Mucosa of rectum (tissue), 2 donors: ENCODE data around the gene SHCBP1L.
"Not testable (repeated sequence)": the region's sequence is repeated elsewhere in the genome, so short reads cannot be mapped to it uniquely, and the experiment has no call there.

ENCODE experiments used
- H3K27ac ChIP-seq, 2 donors: one replicate each; pipeline ENCODE4 v1.7.0; 2013; ENCODE audit warnings: inconsistent platforms in 2 of 2, low read depth in 2 of 2, low read length in 2 of 2
- H3K27me3 ChIP-seq, 2 donors: one replicate each; pipeline ENCODE4 v1.7.0; 2013; ENCODE audit warnings: low read length in 2 of 2; ENCODE audit not compliant: control insufficient read depth in 2 of 2, insufficient read depth in 2 of 2
- H3K36me3 ChIP-seq, 2 donors: one replicate each; pipeline ENCODE4 v1.7.0; 2013; ENCODE audit warnings: low read length in 2 of 2; ENCODE audit not compliant: control insufficient read depth in 2 of 2, insufficient read depth in 2 of 2
- H3K4me1 ChIP-seq, 2 donors: one replicate each; pipeline ENCODE4 v1.7.0; 2013; ENCODE audit warnings: low read length in 2 of 2, mild to moderate bottlenecking in 1 of 2; ENCODE audit not compliant: control insufficient read depth in 2 of 2, insufficient read depth in 2 of 2
- H3K4me3 ChIP-seq, 2 donors: one replicate each; pipeline ENCODE4 v1.7.0; 2013; ENCODE audit warnings: low read length in 2 of 2
- H3K9ac ChIP-seq, 2 donors: one replicate each; pipeline ENCODE4 v1.7.0; 2013; ENCODE audit warnings: low read length in 2 of 2, low read depth in 1 of 2, mild to moderate bottlenecking in 1 of 2
- H3K9me3 ChIP-seq, 2 donors: one replicate each; pipeline ENCODE4 v1.7.0; 2013; ENCODE audit warnings: low read length in 2 of 2; ENCODE audit not compliant: control insufficient read depth in 2 of 2
- donor health status: healthy.
- donor health status: Normal muscosa, but diverticular disease.

The SHCBP1L gene

DNA sequence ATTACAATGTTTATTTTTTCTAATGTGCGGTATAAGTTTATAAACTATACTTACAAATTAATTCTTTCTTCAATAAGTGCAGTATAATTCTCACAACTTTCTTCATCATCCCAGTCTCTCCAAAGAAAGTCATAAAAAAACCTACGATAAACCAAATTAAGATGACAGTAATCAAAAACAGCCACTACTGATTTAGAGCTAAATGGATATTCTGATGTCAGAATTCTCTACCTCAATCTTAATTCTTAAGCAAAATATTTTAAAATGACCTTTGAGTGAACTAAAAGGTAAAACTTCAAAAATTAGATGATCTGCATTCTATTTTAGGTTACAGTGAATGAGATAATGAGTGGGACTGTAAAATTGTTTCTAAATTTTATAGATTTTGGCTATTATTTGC is 13.6 kb downstream of the SHCBP1L start:
- H3K36me3 ChIP-seq = no peaks in the 10 kb centered on the region
- no peak overlapping the region for H3K4me3 ChIP-seq
- no peak overlapping the region for H3K27ac ChIP-seq
- no peak overlapping the region for H3K9ac ChIP-seq
- no peaks in the 10 kb centered on the region for H3K9me3 ChIP-seq
- no peaks in the 10 kb centered on the region for H3K4me1 ChIP-seq
- no peaks in the 10 kb centered on the region for H3K27me3 ChIP-seq

DNA sequence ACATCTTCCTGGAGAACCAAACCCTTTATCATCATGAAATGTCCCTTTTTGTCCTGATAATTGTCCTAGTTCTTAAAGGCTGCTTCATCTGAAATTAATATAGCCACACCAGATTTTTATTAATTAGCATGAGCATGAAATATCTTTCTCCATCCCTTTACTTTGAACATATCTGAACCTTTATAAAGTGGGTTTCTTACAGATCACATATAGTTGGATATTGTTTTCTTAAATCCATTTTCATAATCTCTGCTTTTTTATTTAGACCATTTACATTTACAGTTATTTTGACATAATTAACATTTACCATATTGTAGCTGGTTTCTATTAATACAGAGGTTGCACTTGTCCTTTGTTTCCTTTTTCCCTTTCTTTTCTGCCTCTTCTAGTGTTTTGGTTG is 17.2 kb downstream of the SHCBP1L start:
- Histone ChIP-seq H3K27me3 (no peaks in the 10 kb centered on the region), H3K9ac (no peak overlapping the region), H3K27ac (no peak overlapping the region), H3K9me3 (no peaks in the 10 kb centered on the region), H3K4me3 (no peak overlapping the region), H3K36me3 (no peaks in the 10 kb centered on the region), H3K4me1 (no peaks in the 10 kb centered on the region)

DNA sequence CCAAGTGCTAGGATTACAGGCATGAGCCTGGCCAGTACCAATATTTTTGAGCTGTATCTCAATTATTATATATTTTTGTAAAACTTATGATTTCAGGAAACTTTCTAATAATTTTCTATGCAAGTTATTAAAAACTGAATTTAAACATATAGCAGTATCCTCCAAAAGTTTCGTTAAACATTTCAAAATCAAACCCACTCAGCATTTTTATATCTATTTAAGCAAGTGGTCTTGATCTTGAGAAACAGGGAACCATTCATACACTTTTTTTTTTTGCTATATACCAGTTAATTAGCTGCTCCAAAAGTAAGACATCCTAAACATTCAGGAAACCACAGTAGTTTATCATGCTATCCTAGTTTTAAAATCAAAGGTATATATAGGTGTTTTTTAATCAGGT is 22.0 kb downstream of the SHCBP1L start:
- H3K27me3 ChIP-seq = no peaks in the 10 kb centered on the region
- no peak overlapping the region for H3K9ac ChIP-seq
- H3K4me1 ChIP-seq = no peaks in the 10 kb centered on the region
- no peak overlapping the region for H3K4me3 ChIP-seq
- H3K27ac ChIP-seq = no peak overlapping the region
- H3K9me3 ChIP-seq = no peaks in the 10 kb centered on the region
- H3K36me3 ChIP-seq = no peaks in the 10 kb centered on the region

DNA sequence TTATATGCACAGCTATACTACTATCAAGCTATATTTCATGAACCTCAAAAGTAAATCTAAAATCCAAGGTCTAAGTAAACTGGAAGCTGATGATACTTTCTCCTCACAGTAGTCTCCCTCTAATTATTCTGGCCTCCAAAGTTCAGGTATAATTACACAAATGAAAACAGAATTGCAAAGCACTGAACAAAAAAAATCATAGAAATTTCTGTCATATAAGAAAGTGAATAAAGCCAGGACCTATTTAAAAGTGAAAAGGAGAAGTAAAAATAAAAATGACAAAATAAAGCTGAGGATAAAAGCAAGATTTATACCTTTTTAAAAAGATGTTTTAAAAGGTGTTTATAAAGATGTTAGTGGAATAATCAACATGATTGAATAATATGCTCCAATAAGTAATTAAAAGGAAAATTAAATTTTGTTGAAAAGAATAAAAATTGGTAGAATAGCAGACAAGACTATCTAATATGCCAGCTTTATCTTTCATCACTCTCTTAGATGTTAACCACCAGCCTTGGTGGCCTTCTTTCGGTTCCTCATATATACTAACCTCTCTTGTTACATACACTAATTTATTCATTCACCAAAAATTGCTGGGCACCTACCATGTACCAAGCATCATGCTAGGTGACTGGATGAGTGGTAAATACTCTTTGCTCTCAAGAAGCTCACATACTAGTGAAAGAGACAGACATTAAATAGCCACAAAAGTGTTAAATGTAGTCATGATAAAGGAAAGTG is 25.1 kb downstream of the SHCBP1L start:
- no peak overlapping the region for H3K27ac ChIP-seq

DNA sequence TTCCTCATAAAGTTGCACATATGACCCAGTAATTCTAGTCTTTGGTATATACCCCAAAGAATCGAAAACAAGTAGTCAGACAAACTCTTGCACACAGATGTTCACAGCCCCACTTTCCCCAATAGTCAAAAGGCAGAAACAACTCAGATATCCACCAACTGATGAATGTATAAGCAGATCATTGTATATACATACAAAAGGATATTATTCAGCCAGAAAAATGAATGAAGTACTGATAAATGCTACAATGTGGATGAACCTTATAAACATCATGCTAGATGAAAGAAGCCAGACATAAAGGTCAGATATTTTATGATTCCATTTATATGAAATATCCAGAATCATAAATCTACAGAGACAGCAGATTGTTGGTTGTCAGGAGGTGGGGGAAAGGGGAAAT is 27.3 kb downstream of the SHCBP1L start:
- Histone ChIP-seq H3K36me3 (no peaks in the 10 kb centered on the region), H3K27ac (no peak overlapping the region), H3K9ac (no peak overlapping the region)

More for the DNA sequence above, 25.1 kb downstream of the SHCBP1L start:
- H3K9me3 ChIP-seq = no peaks in the 10 kb centered on the region
- H3K27me3 ChIP-seq = no peaks in the 10 kb centered on the region
- H3K9ac ChIP-seq = no peak overlapping the region
- H3K4me1 ChIP-seq = no peaks in the 10 kb centered on the region
- H3K4me3 ChIP-seq = no peak overlapping the region
- no peaks in the 10 kb centered on the region for H3K36me3 ChIP-seq

DNA sequence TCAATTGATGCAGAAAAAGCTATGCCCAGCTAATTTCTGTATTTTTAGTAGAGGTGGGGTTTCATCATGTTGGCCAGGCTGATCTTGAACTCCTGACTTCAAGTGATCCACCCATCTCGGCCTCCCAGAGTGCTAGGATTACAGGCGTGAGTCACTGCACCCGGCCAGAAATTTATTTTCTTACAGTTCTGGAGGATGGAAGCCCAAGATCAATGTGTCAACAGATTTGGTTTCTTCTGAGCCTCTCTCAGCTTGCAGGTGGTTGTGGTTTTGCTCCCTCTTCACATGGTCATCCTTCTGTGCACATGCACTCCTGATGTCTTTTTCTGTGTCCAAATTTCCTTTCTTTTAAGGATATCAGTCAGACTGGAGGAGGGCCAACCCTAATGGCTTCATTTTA is 35.6 kb downstream of the SHCBP1L start:
- H3K9me3 ChIP-seq = no peaks in the 10 kb centered on the region
- H3K9ac ChIP-seq = no peak overlapping the region
- no peaks in the 10 kb centered on the region for H3K4me1 ChIP-seq
- H3K36me3 ChIP-seq = no peaks in the 10 kb centered on the region
- H3K27ac ChIP-seq = no peak overlapping the region
- no peak overlapping the region for H3K4me3 ChIP-seq
- no peaks in the 10 kb centered on the region for H3K27me3 ChIP-seq

More for the DNA sequence above, 27.3 kb downstream of the SHCBP1L start:
- Histone ChIP-seq H3K4me1 (no peaks in the 10 kb centered on the region), H3K27me3 (no peaks in the 10 kb centered on the region), H3K4me3 (no peak overlapping the region), H3K9me3 (no peaks in the 10 kb centered on the region)

DNA sequence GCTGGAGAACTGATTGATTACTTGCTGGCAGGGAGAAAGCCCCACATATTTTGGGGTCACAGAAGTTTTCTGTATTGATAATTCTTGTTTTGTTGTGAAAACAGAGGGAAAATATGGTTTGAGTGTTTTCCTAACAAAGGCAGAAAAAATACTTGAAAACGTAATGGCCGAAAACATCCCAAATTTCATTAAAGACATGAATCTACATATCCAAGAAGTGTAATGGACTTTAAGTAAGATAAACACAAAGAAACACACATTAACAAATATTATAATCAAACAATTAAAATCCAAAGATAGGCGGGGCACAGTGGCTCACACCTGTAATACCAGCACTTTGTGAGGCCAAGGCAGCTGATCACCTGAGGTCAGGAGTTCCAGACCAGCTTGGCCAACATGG is 39.6 kb downstream of the SHCBP1L start:
- no peaks in the 10 kb centered on the region for H3K27me3 ChIP-seq
- no peaks in the 10 kb centered on the region for H3K4me1 ChIP-seq
- H3K9ac ChIP-seq = no peak overlapping the region

DNA sequence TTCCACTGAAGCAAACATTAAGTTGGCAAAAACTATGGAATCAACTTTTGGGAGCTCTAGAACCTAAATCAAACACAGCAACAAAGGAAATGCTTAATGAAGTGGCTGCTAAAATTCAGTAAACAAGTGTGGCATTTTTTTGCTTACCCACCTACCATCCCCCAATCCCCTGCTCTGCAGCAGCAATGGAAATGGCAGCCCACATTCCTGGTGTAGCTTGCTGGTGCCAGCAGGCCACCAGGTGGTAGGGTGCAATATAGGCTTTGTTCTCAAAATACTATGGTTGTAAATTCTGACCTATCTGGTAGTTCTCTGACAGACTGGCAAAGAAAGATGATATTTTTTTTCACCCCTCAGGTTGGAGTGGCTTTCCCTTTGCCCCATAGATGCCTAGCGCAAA is 42.8 kb downstream of the SHCBP1L start:
- Histone ChIP-seq H3K4me1 (no peaks in the 10 kb centered on the region), H3K27me3 (no peaks in the 10 kb centered on the region), H3K9me3 (no peaks in the 10 kb centered on the region), H3K27ac (no peak overlapping the region), H3K9ac (no peak overlapping the region), H3K4me3 (no peak overlapping the region), H3K36me3 (no peaks in the 10 kb centered on the region)

More for the DNA sequence above, 39.6 kb downstream of the SHCBP1L start:
- no peak overlapping the region for H3K4me3 ChIP-seq
- no peaks in the 10 kb centered on the region for H3K9me3 ChIP-seq
- no peak overlapping the region for H3K27ac ChIP-seq
- H3K36me3 ChIP-seq = no peaks in the 10 kb centered on the region

DNA sequence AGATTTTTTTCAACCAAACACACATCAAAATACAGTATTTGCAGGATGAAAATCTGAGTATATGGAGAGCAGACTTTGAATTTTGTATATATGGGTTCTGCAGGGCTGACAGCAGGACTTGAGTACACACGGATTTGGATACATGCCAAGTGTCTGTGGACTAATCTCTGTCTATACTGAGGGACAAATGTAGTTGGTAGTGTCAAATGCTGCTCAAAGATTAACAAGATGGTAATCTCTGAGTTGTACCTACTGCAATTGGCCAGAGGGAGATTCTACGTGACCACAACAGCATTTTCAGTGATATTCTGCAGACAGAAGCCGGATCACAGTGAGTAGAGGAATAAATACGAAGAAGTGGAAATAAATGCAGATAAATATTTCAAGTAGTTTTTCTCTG is 43.4 kb downstream of the SHCBP1L start:
- no peak overlapping the region for H3K27ac ChIP-seq
- H3K9ac ChIP-seq = no peak overlapping the region
- H3K36me3 ChIP-seq = no peaks in the 10 kb centered on the region
- no peaks in the 10 kb centered on the region for H3K4me1 ChIP-seq
- H3K9me3 ChIP-seq = no peaks in the 10 kb centered on the region
- no peak overlapping the region for H3K4me3 ChIP-seq
- no peaks in the 10 kb centered on the region for H3K27me3 ChIP-seq

DNA sequence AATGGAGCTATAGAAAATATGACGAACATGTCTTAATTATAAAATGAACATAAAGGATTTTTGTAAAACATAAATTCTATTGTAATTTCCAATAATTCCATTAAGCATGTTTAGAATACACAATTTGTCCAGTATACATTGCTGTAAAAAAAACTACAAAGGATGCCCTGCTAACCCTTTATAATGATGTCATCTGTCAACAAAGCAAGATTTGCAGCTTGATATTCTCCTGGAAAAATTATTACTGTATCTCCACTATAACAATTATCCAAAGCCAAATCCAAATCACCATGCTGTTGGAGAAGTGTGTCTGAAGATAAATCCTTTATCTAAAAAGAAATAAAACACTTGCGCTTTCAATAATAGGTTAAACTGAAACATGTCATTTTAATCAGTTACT is 47.6 kb downstream of the SHCBP1L start:
- Histone ChIP-seq H3K4me3 (no peak overlapping the region), H3K9ac (no peak overlapping the region), H3K27ac (no peak overlapping the region), H3K4me1 (no peaks in the 10 kb centered on the region), H3K9me3 (no peaks in the 10 kb centered on the region), H3K36me3 (no peaks in the 10 kb centered on the region), H3K27me3 (no peaks in the 10 kb centered on the region)

DNA sequence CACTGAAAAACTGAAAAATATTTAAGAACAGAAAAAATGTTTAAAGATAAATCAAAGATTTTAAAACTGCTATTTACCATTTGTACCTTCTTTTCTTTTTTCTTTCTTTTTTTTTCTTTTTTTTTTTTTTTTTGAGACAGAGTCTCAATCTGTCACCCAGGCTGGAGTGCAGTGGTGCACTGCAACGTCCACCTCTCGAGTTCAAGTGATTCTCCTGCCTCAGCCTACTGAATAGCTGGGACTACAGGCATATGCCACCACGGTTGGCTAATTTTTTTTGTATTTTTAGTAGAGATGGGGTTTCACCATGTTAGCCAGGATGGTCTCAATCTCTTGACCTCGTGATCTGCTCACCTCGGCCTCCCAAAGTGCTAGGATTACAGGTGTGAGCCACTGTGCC is 51.0 kb downstream of the SHCBP1L start:
- H3K4me1 ChIP-seq, H3K4me3 ChIP-seq, H3K36me3 ChIP-seq, H3K9me3 ChIP-seq, H3K27ac ChIP-seq, H3K27me3 ChIP-seq, H3K9ac ChIP-seq: not testable (repeated sequence)
